NOMO-1 treated with DMSO at 0.1 percent for 48 hours (cell line): Measurements from ENCODE around the gene CHRNB2.

ENCODE experiments used
- DNase-seq: peaks from one replicate; lab custom pipeline; 2025; ENCODE audit not compliant: unreplicated experiment; lab: John Stamatoyannopoulos, UW

CHRNB2 gene

GRCh38 chr1:154609398-154610380, 42.1 kb downstream of the CHRNB2 start:
- DNase-seq, result no peak

DNA sequence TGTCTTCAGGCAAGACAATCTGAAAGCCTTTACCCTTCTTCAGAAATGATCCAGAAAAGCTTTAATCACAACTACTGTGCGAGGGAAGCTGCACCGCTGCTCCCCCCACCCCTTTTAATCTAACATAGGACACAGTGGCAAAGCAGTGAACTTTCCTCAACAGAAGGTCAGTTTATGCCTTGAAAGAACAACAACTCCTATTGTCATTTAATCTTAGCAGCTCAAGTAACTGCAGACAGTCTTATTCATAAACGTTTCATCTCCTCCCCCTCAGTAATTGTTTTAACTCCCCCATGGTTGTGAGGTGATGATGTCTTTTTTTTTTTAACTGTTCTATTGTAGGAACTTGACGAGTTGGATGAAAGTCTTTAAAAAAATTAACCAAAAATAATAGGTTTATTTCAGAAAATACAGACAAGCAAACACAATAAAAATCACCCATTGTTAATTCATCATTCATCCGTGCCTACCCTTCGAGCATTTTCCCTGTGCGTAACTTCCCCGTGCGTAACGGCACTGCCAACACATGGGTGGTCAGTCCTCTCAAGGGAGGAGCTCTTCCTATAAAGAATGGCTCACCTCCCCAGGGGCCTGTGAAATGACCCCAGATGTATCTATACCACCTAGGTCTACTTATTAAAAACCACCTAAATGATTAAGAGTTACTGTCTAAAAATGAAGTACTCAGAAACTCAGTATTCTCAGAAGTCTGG, 43.7 kb downstream of the CHRNB2 start:
- no peak for DNase-seq

DNA sequence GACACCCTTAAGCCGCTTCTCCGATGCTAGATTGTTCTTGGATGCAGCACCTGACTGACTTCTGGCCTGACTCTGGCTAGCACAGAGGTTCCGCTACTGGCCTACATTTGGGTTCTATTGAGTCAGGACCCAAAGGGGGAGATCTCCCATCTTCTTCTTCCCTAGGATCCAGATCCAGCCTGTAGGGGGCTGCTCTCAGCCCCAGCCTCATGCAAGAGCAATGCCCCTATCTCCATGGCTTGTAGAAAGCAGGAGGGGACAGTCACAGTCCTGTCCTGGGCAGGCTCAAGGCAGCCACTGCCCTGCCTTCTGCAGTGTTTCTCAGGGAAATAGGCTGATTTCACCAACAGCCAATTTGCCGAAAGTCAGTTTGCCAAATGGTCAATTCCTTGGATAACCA, 46.7 kb downstream of the CHRNB2 start:
- no peak for DNase-seq

- DNase-seq, result no peak
These were observed 47.3 kb downstream of the CHRNB2 start for GRCh38 chr1:154614901-154615300.

DNA sequence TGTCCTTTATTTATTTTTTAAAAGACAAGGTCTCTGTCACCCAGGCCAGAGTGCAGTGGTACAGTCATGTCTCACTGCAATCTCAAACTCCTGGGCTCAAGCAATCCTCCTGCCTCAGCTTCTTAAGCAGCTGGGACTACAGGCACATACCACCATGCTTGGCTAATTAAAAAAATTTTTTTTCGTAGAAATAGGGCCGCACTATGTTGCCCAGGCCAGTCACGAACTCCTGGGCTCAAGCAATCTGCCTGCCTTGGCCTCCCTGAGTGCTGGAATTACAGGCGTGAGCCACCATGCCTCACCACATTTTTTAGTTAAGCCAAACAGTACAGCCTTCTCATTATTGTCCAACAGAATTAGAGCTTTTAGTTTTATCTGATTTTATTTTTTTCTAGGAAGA, 47.8 kb downstream of the CHRNB2 start:
- DNase-seq, result no peak

GRCh38 chr1:154616659-154617345, 49.2 kb downstream of the CHRNB2 start:
- DNase-seq, result no peak

DNA sequence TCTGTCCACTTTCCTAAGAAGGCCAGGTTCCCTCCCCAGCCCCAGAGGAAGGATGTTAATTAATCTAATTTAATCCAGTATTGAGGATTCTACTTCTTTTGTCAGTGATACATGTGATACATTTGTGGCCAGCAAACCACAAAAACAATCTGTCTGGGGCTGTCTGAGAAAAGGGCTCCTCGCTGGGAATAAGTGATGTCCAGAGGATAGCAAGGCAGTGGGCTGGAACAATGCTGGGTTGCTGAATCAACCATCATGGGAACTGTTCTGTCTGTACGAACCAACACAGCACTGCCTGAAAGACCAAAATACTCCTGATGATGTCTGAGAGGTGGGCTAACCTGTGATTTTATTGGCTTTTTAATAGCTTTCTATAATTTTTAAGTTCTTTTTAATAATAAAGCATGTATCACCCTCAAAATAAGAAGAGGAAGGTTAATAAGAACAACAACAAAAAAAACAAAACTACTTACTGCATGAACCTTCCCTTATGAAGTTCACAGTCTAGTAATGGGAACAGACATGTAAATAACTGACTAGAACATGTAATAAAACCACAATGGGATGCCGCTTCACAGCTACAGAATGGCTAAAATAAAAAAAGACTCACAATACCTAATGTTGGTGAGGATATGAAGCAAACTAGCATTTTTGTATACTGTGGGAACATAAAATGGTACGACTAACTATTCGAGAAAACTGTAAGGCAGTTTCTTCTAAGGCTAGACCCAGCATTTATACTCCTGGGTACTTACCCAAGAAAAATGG, 51.8 kb downstream of the CHRNB2 start:
- DNase-seq, result no peak

GRCh38 chr1:154620751-154621150, 53.2 kb downstream of the CHRNB2 start:
- DNase-seq, result no peak

- DNase-seq, result no peak
These were observed 54.3 kb downstream of the CHRNB2 start for GRCh38 chr1:154621875-154622274.

DNA sequence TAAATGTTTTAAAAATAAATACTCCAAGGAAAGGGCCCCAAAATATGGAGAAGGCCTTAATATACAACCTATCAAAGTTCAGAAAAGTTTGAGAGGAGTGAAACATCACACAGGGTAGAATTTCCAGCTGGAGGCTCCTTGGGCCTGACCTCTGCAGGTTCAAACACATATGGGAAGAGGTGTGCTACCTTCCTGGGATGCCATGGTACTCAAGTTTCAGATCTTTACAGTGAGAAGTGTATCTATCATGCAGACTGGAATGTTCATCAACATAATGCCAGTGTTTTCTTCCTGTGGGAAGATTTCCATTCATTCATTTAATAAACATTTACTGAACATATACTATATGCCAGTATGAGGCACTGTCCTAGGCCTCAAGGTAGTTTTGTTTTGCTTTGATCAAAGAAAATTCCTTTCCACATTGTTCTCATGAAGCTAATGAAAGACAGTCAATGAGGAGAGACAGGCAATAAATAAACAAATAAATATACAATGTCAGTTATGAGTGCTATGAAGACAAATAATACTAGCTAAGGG, 55.0 kb downstream of the CHRNB2 start:
- DNase-seq, result no peak

DNA sequence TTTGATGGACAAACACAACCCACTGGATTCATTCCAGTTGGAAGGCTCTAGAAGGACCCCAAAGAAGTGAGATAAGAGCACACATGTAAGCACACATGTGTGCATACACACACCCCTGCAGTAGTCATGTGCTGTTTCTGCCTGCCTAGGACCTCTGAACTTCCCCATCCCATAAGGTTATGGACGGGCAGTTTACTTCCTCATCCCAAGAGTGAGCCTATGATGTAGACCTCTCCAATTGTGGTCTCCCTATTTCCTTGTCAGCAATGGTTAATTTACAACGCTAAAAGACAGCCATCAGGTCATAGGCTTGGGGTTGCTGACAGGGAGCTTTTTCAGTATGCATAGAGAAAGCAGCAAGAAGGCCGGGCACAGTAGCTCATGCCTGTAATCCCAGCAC, 55.8 kb downstream of the CHRNB2 start:
- peak; percentile 72 for DNase-seq

DNA sequence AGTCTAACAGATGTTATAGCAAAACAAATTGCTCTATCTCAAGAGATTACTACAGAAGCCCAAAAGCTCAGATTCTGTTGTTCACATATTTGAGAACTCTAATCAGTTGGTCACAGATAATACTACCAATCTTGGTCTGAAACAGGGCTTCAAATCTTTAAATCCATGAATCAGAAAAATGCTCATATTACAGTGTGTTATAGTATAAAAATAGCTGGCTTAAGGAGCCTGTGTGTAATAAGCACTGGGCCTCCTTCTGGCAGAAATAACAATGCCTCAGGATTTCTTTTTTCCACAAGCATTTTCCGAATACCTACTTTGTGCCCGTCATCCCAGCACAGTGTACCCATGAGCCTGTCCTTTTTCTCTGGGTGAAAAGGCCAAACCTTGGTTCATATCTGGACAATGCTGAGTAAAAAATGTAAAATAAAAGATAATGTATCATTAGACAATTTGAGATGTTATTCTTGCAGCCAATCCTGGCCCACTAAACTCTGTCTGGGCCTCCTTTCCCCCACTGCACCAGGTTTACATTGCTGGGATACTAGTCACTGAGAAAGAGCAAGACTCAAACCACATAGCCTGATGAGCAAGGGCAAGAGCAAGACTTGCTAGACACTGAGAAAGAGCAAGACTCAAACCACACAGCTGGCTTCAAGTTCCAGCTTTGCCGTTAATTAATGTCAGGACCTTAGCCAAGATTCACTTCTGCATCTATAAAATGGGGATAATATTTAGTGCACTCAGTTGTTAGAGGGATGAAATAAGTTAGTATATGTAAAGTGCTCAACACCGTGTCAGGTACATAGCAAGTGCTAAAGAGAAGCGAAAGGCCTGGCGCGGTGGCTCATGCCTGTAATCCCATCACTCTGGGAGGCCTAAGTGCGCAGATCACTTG, 57.4 kb downstream of the CHRNB2 start:
- DNase-seq, result no peak

DNA sequence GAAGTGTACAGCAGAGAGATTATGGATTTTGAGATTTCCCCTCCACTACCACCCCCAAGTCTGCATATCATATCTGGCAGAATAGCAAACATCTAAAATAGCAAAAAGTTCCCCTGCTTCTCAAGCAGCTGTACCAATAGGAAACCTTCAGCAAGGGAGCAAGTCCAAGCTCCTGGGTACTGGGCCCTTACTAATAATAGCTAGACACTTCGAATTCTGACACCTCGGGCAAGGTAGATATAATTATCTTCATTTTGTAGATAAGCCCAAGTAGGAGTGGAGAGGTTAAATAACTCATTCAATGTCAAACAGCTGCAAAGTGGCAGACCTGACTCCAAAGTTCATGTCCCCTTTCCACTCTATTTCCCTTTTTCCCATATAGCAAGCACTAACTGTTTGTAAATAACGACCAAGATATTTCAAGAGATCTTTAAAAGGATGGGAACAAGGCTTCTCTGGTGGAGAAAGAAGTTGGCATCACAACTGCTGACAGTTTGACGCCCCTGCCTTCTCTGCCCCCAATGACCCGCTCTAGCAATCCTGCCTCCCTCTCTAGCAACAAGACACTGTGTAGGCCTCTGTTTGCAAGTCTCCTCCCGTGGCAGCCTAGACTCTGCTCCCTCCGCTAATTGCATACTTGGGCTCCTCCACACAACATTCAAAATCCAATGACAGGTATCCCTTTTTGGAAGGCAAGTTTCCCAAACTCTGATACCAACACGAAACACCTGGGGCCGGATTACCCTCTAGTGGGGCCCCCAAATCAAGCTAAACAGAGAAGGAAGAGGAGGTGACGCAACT, 59.1 kb downstream of the CHRNB2 start:
- peak; percentile 30 for DNase-seq

- DNase-seq, result peak; percentile 82
These were observed 59.9 kb downstream of the CHRNB2 start for GRCh38 chr1:154627257-154628120.

DNA sequence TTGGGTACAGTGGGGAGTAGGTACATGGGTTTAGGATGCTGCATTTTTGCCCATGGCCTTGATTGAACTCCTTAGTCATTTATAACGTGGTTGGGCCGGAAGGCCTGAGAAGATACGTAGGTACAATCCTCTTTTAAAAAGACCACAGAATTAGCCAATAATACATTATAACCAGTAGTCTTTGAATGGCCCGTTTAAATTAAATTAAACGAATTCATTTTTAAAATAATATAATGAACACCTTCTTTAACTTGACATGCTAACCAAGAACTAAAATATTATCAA, 60.5 kb downstream of the CHRNB2 start:
- DNase-seq, result peak; percentile 57

GRCh38 chr1:154629061-154629674, 61.6 kb downstream of the CHRNB2 start:
- DNase-seq, result no peak
